K562 (cell line): ENCODE results near the gene MYO3B. TPM values are rescaled to one million over a fixed set of nuclear protein-coding genes. Genes with fewer than 3 reads are reported as not detected.

Experiments used
- CBX2 ChIP-seq: fragments of 200-600 bp; sonication (generic); IDR thresholded peaks from one replicate; pipeline ENCODE4 v1.6.1; 2012; ENCODE audit warnings: mild to moderate bottlenecking, low read length, inconsistent platforms; ENCODE audit not compliant: insufficient read depth, poor library complexity, severe bottlenecking
- ERF ChIP-seq: fragments of 450-650 bp; formaldehyde crosslinking; IDR thresholded peaks from 2 replicates; pipeline ENCODE4 v1.4.0; 2020; ENCODE audit warnings: mild to moderate bottlenecking, mixed read lengths
- FUS ChIP-seq: fragments of 200-400 bp; formaldehyde crosslinking; optimal IDR thresholded peaks from 2 replicates; pipeline ENCODE3; 2017; ENCODE audit warnings: low read depth, low read length
- KLF13 ChIP-seq: fragments of 450-650 bp; IDR thresholded peaks from 2 replicates; pipeline ENCODE4 v1.6.1; 2016; ENCODE audit warnings: missing genetic modification characterization, low read depth, mild to moderate bottlenecking, missing compliant biosample characterization, moderate library complexity, borderline replicate concordance
- PHB2 ChIP-seq: fragments of 450-650 bp; IDR thresholded peaks from 2 replicates; pipeline ENCODE4 v1.6.1; 2017; ENCODE audit warnings: low read depth
- SIRT6 ChIP-seq: IDR thresholded peaks from one replicate; pipeline ENCODE4 v1.6.1; 2012; ENCODE audit warnings: low read depth, mild to moderate bottlenecking, control low read depth, inconsistent platforms, low read length, moderate library complexity
- SMC3 ChIP-seq: conservative IDR thresholded peaks from 2 replicates; pipeline ENCODE4 v1.6.1; 2011; ENCODE audit warnings: low read depth, low read length, improper control_type of control experiment; ENCODE audit not compliant: insufficient read depth
- SP1 ChIP-seq: sonication (generic); formaldehyde crosslinking; IDR thresholded peaks from 2 replicates; pipeline ENCODE4 v1.8.1; 2022; ENCODE audit warnings: mild to moderate bottlenecking, missing genetic modification reagents
- SRSF7 ChIP-seq: fragments of 200-400 bp; formaldehyde crosslinking; optimal IDR thresholded peaks from 2 replicates; pipeline ENCODE3; 2017; ENCODE audit warnings: mild to moderate bottlenecking, low read depth, low read length
- TBL1XR1 ChIP-seq, 2 experiments: IDR thresholded peaks; 2 replicates each; pipeline ENCODE4 v1.6.1; 2012; ENCODE audit warnings: improper control_type of control experiment in 2 of 2, low read length in 2 of 2, mild to moderate bottlenecking in 1 of 2
- ZBTB17 ChIP-seq: fragments of 450-650 bp; formaldehyde crosslinking; IDR thresholded peaks from 2 replicates; pipeline ENCODE4 v1.4.0; 2020; ENCODE audit warnings: mild to moderate bottlenecking
- ZNF282 ChIP-seq: sonication (generic); formaldehyde crosslinking; IDR thresholded peaks from 2 replicates; pipeline ENCODE4 v1.8.1; 2023; ENCODE audit warnings: missing genetic modification reagents
- ZNF584 ChIP-seq: fragments of 200-800 bp; sonication (Bioruptor generic); IDR thresholded peaks from 2 replicates; pipeline ENCODE4 v1.6.1; 2016; ENCODE audit warnings: low read depth, mild to moderate bottlenecking, missing genetic modification characterization, missing compliant biosample characterization
- polyA plus RNA-seq, 8 experiments: library from polyadenylated mRNA; depleted of rRNA in 4 of 8; stranded (reverse) in 5 of 8; unstranded in 3 of 8; fragments of >200 nt; fragmentation: Nextera tagmentation in 2 of 8; fragmentation: Illumina TruSeq in 1 of 8; extraction: Ambion mirVana in 2 of 8; extraction: Trizol in 1 of 8; gene quantifications; 2 replicates each; pipeline versions ENCODE4 v1.2.1 to v1.2.3, GENCODE V29; 2011 to 2014; ENCODE audit warnings: inconsistent platforms in 1 of 8, missing spikeins in 1 of 8
- total RNA-seq, 7 experiments: library from RNA; depleted of rRNA in 6 of 7; stranded (reverse); fragments of >200 nt in 6 of 7; fragmentation: Illumina TruSeq in 2 of 7; extraction: Trizol in 2 of 7; gene quantifications; 2 replicates each; pipeline versions ENCODE4 v1.2.1 to v1.2.3, GENCODE V29; 2011 to 2021; ENCODE audit warnings: low replicate concordance in 1 of 7
- TF ChIP-seq, protein P1 (sequence below), 2 experiments: fragments of 450-650 bp in 1 of 2; IDR thresholded peaks; 2 replicates each; pipeline ENCODE4 v1.6.1; 2011 to 2017; ENCODE audit warnings: low read depth in 2 of 2, antibody characterized with exemption in 1 of 2, borderline replicate concordance in 1 of 2, low read length in 1 of 2, mild to moderate bottlenecking in 1 of 2, mixed read lengths in 1 of 2; ENCODE audit not compliant: control insufficient read depth in 1 of 2
- TF ChIP-seq, protein P2 (sequence below), 3 experiments: IDR thresholded peaks in 2 of 3; conservative IDR thresholded peaks in 1 of 3; 2 replicates each; pipeline ENCODE4 v1.5.1; 2011 to 2012; ENCODE audit warnings: low read length in 3 of 3, mild to moderate bottlenecking in 3 of 3, control low read depth in 2 of 3, improper control_type of control experiment in 1 of 3, inconsistent platforms in 1 of 3, low read depth in 1 of 3, mixed read lengths in 1 of 3, moderate library complexity in 1 of 3; ENCODE audit not compliant: insufficient read depth in 2 of 3
- TF ChIP-seq, protein P3 (sequence below): sonication (generic); formaldehyde crosslinking; IDR thresholded peaks from 2 replicates; pipeline ENCODE4 v1.9.0; 2022; ENCODE audit warnings: mild to moderate bottlenecking, missing genetic modification reagents
- TF ChIP-seq, protein P4 (sequence below): fragments of 450-650 bp; formaldehyde crosslinking; conservative IDR thresholded peaks from 2 replicates; pipeline ENCODE4 v1.4.0; 2022; ENCODE audit warnings: mild to moderate bottlenecking, missing genetic modification characterization

Gene MYO3B
- total and polyA plus RNA-seq, 9 of the 15 experiments (the other 6 are each of a cell fraction or from before 2014, with no cell fraction given): 2.7 to 6.5 (median 3.6) TPM

DNA sequence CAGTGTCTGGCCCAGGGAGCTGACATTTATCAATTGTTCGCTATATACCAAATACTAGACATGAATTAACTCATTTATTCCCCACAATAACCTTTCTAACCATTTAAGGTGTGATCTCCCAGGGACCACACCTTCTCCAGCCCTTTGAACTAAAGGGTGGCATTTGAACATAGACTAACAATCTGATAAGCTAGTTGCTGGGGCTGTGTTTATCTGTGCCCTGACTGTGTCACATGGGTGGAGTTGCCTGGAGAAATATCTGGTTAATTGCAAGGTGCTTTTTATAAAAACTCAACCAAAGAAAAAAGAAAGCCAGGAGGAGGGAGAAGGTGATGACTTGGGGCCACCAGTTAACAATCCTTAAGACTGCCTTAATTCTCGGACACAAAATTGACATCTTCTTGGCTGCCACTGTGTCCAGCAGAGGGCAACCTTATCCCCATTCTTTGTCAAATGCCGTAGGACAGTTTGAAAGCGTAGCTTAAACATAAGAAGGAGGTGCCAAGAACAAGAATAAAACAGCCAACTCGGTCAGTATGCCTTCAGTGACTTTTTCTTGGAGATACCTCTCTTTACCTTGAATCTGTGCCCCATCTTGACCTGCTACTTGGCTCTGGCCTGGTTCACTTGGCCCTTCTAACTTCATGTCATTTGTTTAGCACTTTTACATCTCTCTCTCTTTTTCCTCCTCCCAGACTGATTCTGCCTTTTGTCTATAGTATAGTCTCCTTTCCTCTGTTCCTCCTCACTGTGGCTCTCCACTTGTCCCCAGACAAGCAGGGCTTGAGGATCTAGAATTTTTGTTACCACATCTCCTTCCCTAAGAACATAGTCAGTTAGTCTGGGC lies 183.4 kb downstream of the MYO3B start (continued):
- no peak for TF ChIP-seq CBX2
- no peak for TF ChIP-seq SIRT6
- TF ChIP-seq, protein P1, sequence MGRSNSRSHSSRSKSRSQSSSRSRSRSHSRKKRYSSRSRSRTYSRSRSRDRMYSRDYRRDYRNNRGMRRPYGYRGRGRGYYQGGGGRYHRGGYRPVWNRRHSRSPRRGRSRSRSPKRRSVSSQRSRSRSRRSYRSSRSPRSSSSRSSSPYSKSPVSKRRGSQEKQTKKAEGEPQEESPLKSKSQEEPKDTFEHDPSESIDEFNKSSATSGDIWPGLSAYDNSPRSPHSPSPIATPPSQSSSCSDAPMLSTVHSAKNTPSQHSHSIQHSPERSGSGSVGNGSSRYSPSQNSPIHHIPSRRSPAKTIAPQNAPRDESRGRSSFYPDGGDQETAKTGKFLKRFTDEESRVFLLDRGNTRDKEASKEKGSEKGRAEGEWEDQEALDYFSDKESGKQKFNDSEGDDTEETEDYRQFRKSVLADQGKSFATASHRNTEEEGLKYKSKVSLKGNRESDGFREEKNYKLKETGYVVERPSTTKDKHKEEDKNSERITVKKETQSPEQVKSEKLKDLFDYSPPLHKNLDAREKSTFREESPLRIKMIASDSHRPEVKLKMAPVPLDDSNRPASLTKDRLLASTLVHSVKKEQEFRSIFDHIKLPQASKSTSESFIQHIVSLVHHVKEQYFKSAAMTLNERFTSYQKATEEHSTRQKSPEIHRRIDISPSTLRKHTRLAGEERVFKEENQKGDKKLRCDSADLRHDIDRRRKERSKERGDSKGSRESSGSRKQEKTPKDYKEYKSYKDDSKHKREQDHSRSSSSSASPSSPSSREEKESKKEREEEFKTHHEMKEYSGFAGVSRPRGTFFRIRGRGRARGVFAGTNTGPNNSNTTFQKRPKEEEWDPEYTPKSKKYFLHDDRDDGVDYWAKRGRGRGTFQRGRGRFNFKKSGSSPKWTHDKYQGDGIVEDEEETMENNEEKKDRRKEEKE (IDR thresholded peaks at IDR 0.05; ENCODE audit: borderline replicate concordance in 1 of 2, control insufficient read depth in 1 of 2, low read depth in 2 of 2, low read length in 1 of 2): no peak
- peak; percentile 65 for TF ChIP-seq SMC3
- no peak for TF ChIP-seq SRSF7
- peak; percentile 14; the same call in 1 of the 2 replicates for TF ChIP-seq SP1 (CRISPR knock-in tag)
- TF ChIP-seq, protein P2, sequence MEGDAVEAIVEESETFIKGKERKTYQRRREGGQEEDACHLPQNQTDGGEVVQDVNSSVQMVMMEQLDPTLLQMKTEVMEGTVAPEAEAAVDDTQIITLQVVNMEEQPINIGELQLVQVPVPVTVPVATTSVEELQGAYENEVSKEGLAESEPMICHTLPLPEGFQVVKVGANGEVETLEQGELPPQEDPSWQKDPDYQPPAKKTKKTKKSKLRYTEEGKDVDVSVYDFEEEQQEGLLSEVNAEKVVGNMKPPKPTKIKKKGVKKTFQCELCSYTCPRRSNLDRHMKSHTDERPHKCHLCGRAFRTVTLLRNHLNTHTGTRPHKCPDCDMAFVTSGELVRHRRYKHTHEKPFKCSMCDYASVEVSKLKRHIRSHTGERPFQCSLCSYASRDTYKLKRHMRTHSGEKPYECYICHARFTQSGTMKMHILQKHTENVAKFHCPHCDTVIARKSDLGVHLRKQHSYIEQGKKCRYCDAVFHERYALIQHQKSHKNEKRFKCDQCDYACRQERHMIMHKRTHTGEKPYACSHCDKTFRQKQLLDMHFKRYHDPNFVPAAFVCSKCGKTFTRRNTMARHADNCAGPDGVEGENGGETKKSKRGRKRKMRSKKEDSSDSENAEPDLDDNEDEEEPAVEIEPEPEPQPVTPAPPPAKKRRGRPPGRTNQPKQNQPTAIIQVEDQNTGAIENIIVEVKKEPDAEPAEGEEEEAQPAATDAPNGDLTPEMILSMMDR (IDR thresholded peaks at IDR 0.05 in 2 of 3, conservative IDR thresholded peaks at IDR 0.05 in 1 of 3; ENCODE audit: insufficient read depth in 2 of 3, low read depth in 1 of 3, low read length in 3 of 3): peak; percentile 81 to 95 (median 89)
- TF ChIP-seq KLF13: no peak
- TF ChIP-seq ZNF584: peak; percentile 73; the same call in 1 of the 2 replicates
- peak in 1 of 2 experiments; percentile 62; a peak in 1 of 4 replicates for TF ChIP-seq TBL1XR1 (IDR thresholded peaks at IDR 0.05; ENCODE audit: low read length in 2 of 2)
- TF ChIP-seq, protein P3, sequence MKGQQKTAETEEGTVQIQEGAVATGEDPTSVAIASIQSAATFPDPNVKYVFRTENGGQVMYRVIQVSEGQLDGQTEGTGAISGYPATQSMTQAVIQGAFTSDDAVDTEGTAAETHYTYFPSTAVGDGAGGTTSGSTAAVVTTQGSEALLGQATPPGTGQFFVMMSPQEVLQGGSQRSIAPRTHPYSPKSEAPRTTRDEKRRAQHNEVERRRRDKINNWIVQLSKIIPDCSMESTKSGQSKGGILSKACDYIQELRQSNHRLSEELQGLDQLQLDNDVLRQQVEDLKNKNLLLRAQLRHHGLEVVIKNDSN (CRISPR knock-in tag): no peak
- TF ChIP-seq PHB2: no peak
- no peak for TF ChIP-seq ZNF282 (CRISPR knock-in tag)
- TF ChIP-seq, protein P4, sequence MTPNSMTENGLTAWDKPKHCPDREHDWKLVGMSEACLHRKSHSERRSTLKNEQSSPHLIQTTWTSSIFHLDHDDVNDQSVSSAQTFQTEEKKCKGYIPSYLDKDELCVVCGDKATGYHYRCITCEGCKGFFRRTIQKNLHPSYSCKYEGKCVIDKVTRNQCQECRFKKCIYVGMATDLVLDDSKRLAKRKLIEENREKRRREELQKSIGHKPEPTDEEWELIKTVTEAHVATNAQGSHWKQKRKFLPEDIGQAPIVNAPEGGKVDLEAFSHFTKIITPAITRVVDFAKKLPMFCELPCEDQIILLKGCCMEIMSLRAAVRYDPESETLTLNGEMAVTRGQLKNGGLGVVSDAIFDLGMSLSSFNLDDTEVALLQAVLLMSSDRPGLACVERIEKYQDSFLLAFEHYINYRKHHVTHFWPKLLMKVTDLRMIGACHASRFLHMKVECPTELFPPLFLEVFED (CRISPR knock-in tag): no peak; the same call in 1 of the 2 replicates
- no peak for TF ChIP-seq FUS
- TF ChIP-seq ERF (CRISPR knock-in tag): no peak; the same call in 1 of the 2 replicates
- TF ChIP-seq ZBTB17 (CRISPR knock-in tag): peak; percentile 65; the same call in 1 of the 2 replicates
